ENCODE measurements around the gene ADGRA3. TPM values are rescaled to one million over a fixed set of nuclear protein-coding genes. Genes with fewer than 3 reads are reported as not detected.

The ADGRA3 gene
- total RNA-seq, 1 experiment from 2014 or later, result 29.0 TPM

DNA sequence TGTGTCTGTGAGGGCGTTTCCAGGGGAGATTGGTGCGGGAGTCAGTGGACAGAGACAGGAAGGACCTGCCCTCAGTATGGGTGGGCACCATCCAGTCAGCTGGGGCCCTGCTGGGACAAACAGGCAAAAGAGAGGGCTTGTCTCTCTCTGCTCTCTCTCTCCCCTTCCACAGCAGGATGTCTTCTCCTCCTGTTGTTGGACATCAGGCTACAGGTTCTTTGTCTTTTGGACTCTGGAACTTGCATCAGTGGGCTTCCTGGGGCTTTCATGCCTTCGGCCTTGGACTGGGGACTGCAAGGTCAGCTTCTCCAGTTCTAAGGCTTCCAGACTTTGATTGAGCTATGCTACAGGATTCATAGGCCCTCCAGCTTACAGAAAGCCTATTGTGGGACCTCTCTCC, 59.6 kb downstream of the ADGRA3 start:
- no peak overlapping the region for H2AFZ ChIP-seq (ENCODE audit: low read length)
- no TSS peak for BruUV-seq (replicated peaks)
- H3K4me3 ChIP-seq (ENCODE audit: low read length), result no peak overlapping the region
- TF ChIP-seq, protein P1, sequence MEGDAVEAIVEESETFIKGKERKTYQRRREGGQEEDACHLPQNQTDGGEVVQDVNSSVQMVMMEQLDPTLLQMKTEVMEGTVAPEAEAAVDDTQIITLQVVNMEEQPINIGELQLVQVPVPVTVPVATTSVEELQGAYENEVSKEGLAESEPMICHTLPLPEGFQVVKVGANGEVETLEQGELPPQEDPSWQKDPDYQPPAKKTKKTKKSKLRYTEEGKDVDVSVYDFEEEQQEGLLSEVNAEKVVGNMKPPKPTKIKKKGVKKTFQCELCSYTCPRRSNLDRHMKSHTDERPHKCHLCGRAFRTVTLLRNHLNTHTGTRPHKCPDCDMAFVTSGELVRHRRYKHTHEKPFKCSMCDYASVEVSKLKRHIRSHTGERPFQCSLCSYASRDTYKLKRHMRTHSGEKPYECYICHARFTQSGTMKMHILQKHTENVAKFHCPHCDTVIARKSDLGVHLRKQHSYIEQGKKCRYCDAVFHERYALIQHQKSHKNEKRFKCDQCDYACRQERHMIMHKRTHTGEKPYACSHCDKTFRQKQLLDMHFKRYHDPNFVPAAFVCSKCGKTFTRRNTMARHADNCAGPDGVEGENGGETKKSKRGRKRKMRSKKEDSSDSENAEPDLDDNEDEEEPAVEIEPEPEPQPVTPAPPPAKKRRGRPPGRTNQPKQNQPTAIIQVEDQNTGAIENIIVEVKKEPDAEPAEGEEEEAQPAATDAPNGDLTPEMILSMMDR (conservative IDR thresholded peaks at IDR 0.05; ENCODE audit: low read depth, low read length), result no peak
- no peak for TF ChIP-seq EZH2 (IDR thresholded peaks at IDR 0.05; ENCODE audit: low read length, unreplicated experiment)
- TF ChIP-seq EZH2phosphoT487 (IDR thresholded peaks at IDR 0.05; ENCODE audit: borderline replicate concordance, low read length), result no peak
- H3K27ac ChIP-seq (ENCODE audit: low read length), result no peak overlapping the region
- no peak for ATAC-seq
- ChIA-PET CTCF (no interaction called here), POLR2A (ENCODE audit: unreplicated experiment) (no interaction called here)
- H3K27me3 ChIP-seq (ENCODE audit: low read length), result no peaks in the 10 kb centered on the region
- H4K20me1 ChIP-seq (ENCODE audit: low read length), result no peaks in the 10 kb centered on the region
- H3K4me1 ChIP-seq (ENCODE audit: insufficient read depth, low read length), result peaks cover 8% of the 10 kb centered on the region
- H3K36me3 ChIP-seq (ENCODE audit: low read depth, low read length), result no peaks in the 10 kb centered on the region
- no peak overlapping the region for H3K9ac ChIP-seq (ENCODE audit: low read length)
- H3F3A ChIP-seq (ENCODE audit: low read length, unreplicated experiment), result no peaks in the 10 kb centered on the region
- intact Hi-C loops (cut with micrococcal nuclease), result no loop called here
- no peaks in the 10 kb centered on the region for H3K9me3 ChIP-seq (ENCODE audit: low read length)
- no peak overlapping the region for H3K4me2 ChIP-seq (ENCODE audit: low read length)
- DNase-seq, result no peak
- H3K9me2 ChIP-seq (replicated peaks; ENCODE audit: low read length), result no peaks in the 10 kb centered on the region
- H3K79me2 ChIP-seq (ENCODE audit: low read length), result no peaks in the 10 kb centered on the region

DNA sequence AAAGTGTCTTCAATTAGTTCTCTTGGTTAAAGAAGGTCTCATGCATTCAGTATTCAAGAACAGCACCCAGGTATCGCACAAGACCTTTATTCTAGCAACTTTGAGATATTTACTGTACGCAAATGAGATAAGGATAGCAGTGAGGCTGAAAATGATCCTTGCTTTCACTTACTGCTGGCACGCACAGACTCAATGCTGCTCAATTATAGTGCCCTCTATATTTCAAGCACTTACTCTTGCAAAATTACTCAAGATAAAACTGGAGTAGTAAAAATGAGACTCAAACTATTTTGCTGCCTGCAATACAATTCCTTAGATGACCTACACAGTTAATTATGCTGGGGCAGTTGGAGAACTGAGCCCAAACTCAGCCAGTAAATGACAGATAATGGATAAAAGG, 60.9 kb downstream of the ADGRA3 start:
- POLR2A ChIA-PET (ENCODE audit: unreplicated experiment), result no interaction called here

DNA sequence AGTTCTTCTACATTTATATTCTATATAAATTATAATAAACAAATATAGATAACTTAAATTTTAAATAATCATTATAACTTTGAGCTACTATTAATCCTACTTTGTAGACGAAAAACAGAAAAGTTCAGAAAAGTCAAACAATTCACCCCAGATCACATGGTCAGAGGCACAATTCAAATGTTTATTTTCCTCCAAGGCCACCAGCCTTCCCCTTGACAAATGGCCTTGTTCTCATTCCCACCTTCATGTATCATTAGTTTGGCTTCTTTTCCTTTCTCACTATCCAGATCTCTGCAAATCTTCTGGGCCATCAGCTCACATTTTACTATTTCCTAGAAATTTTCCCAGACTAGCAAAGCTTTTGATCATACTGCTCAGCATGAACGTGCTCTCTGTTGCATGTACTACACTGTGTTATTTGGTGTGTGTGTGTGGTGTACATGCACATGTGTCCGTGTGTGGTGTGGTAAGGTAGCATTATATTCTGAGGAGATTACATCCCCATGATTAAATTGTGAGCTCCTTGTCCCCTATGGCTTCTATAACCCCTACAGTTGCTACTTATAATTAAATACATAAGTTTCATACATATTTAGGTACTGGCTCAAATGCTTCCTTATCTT, 61.5 kb downstream of the ADGRA3 start:
- no TSS peak for BruUV-seq (replicated peaks)

More for the DNA sequence above, 60.9 kb downstream of the ADGRA3 start:
- no peak for ATAC-seq
- H3K4me3 ChIP-seq (ENCODE audit: low read length), result no peak overlapping the region
- no peak for DNase-seq
- no peaks in the 10 kb centered on the region for H4K20me1 ChIP-seq (ENCODE audit: low read length)
- no peaks in the 10 kb centered on the region for H3K9me3 ChIP-seq (ENCODE audit: low read length)
- no peaks in the 10 kb centered on the region for H3F3A ChIP-seq (ENCODE audit: low read length, unreplicated experiment)
- CTCF ChIA-PET, result no interaction called here
- H3K4me1 ChIP-seq (ENCODE audit: insufficient read depth, low read length), result peaks cover 8% of the 10 kb centered on the region
- intact Hi-C loops (cut with micrococcal nuclease), result no loop called here
- H3K27me3 ChIP-seq (ENCODE audit: low read length), result no peaks in the 10 kb centered on the region
- H3K9ac ChIP-seq (ENCODE audit: low read length), result no peak overlapping the region
- H3K79me2 ChIP-seq (ENCODE audit: low read length), result no peaks in the 10 kb centered on the region
- no peaks in the 10 kb centered on the region for H3K36me3 ChIP-seq (ENCODE audit: low read depth, low read length)
- no peaks in the 10 kb centered on the region for H3K9me2 ChIP-seq (replicated peaks; ENCODE audit: low read length)
- no peak overlapping the region for H3K27ac ChIP-seq (ENCODE audit: low read length)
- no peak overlapping the region for H3K4me2 ChIP-seq (ENCODE audit: low read length)
- no peak overlapping the region for H2AFZ ChIP-seq (ENCODE audit: low read length)
- no TSS peak for BruUV-seq (replicated peaks)
- TF ChIP-seq EZH2 (IDR thresholded peaks at IDR 0.05; ENCODE audit: low read length, unreplicated experiment) (no peak), EZH2phosphoT487 (IDR thresholded peaks at IDR 0.05; ENCODE audit: borderline replicate concordance, low read length) (no peak)
- TF ChIP-seq, protein P1 (conservative IDR thresholded peaks at IDR 0.05; ENCODE audit: low read depth, low read length), result no peak

More for the DNA sequence above, 61.5 kb downstream of the ADGRA3 start:
- Histone ChIP-seq H3K27me3 (ENCODE audit: low read length) (no peaks in the 10 kb centered on the region), H3K9me2 (replicated peaks; ENCODE audit: low read length) (no peaks in the 10 kb centered on the region), H4K20me1 (ENCODE audit: low read length) (no peaks in the 10 kb centered on the region), H3K4me2 (ENCODE audit: low read length) (no peak overlapping the region), H3K79me2 (ENCODE audit: low read length) (no peaks in the 10 kb centered on the region), H2AFZ (ENCODE audit: low read length) (no peak overlapping the region), H3K36me3 (ENCODE audit: low read depth, low read length) (no peaks in the 10 kb centered on the region), H3F3A (ENCODE audit: low read length, unreplicated experiment) (no peaks in the 10 kb centered on the region), H3K9me3 (ENCODE audit: low read length) (no peaks in the 10 kb centered on the region), H3K4me3 (ENCODE audit: low read length) (no peak overlapping the region), H3K4me1 (ENCODE audit: insufficient read depth, low read length) (peaks cover 8% of the 10 kb centered on the region), H3K9ac (ENCODE audit: low read length) (no peak overlapping the region), H3K27ac (ENCODE audit: low read length) (no peak overlapping the region)
- TF ChIP-seq EZH2 (IDR thresholded peaks at IDR 0.05; ENCODE audit: low read length, unreplicated experiment) (no peak), EZH2phosphoT487 (IDR thresholded peaks at IDR 0.05; ENCODE audit: borderline replicate concordance, low read length) (no peak)
- TF ChIP-seq, protein P1 (conservative IDR thresholded peaks at IDR 0.05; ENCODE audit: low read depth, low read length), result no peak
- CTCF ChIA-PET, result no interaction called here
- ATAC-seq (no peak), DNase-seq (no peak)
- POLR2A ChIA-PET (ENCODE audit: unreplicated experiment), result no interaction called here
- intact Hi-C loops (cut with micrococcal nuclease), result no loop called here
